GM12891 (cell line): Measurements from ENCODE around the gene MAOB.

ENCODE experiments used
- POLR2A ChIP-seq: IDR thresholded peaks from 2 replicates; pipeline ENCODE4 v1.6.1; 2011; ENCODE audit warnings: low read depth, low read length, control low read depth
- POLR2AphosphoS5 ChIP-seq: IDR thresholded peaks from 2 replicates; pipeline ENCODE4 v1.6.1; 2011; ENCODE audit warnings: low read depth, low read length, control low read depth

- TF ChIP-seq POLR2AphosphoS5 (no peak), POLR2A (no peak)
These were observed 31.6 kb downstream of the MAOB start for GRCh38 chrX:43850629-43851028.
